ENCODE data around the gene CFAP46.
"Not testable (repeated sequence)": the region's sequence is repeated elsewhere in the genome, so short reads cannot be mapped to it uniquely, and the experiment has no call there.

Gene CFAP46

GRCh38 chr10:132911786-132912097, 30.6 kb downstream of the CFAP46 start:
- ATAC-seq: no peak
- peaks cover 6% of the 10 kb centered on the region for H3K27me3 Mint-ChIP-seq

DNA sequence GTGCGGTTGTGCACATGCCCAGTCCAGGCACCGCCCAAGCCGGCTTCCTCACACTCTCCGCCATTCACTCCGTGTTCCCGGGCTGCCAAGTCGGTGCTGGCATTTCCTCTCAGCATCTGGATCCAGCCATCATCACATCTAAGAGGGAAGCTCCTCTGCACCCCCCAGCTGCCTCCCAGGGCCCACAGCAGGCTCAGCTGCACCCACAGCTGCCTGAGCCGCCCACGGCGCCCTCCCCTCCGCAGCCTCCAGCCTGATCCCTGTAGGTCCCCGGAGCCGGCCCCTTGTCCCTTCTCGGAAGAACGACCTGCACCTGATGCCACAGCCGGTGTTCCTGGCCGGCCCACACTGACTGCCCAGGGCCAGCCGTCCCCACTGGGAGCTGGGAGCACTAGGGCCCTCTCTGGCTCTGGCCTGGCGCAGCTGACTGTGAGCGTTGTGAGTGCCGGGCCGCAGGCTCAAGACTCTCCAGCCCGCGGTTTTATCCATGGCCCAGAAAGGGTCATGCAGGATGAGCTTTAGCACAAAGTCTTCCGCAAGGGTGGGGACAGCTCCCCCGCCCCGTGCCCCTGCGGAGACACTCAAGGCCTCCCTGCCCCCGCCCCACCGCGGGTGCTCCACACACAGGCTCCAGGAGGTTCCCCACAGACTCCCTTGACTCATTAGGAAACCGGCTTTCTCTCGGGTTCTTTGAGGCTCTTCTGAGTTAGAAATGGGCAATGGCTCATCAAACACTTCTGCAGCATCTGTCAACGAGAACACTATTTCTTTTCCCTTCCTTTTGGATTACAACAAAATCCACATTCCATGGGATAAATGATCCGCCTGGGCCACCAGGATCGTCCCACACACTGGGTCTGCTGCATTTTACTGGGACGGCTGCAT, 31.2 kb downstream of the CFAP46 start:
- Mint-ChIP-seq H3K27me3 (peaks cover 10% of the 10 kb centered on the region), H3K27ac (peak overlapping the region in 1 of 2 donors; percentile 54), H3K4me1 (no peaks in the 10 kb centered on the region), H3K9me3 (no peaks in the 10 kb centered on the region), H3K4me3 (no peak overlapping the region)
- DNase-seq (no peak), ATAC-seq (peak; percentile 19)

More at GRCh38 chr10:132911786-132912097, 30.6 kb downstream of the CFAP46 start:
- no peak for DNase-seq
- Mint-ChIP-seq H3K4me3 (no peak overlapping the region), H3K27ac (no peak overlapping the region), H3K4me1 (no peaks in the 10 kb centered on the region), H3K9me3 (no peaks in the 10 kb centered on the region)

GRCh38 chr10:132910186-132910880, 32.0 kb downstream of the CFAP46 start:
- DNase-seq (no peak), ATAC-seq (no peak)
- Mint-ChIP-seq H3K9me3 (no peaks in the 10 kb centered on the region), H3K27ac (peak overlapping the region in 1 of 2 donors; percentile 42), H3K4me3 (no peak overlapping the region), H3K27me3 (peaks cover 16% of the 10 kb centered on the region), H3K4me1 (peaks cover 3% of the 10 kb centered on the region)

GRCh38 chr10:132909491-132910071, 32.8 kb downstream of the CFAP46 start:
- H3K27ac Mint-ChIP-seq: no peak overlapping the region
- no peak for DNase-seq
- H3K9me3 Mint-ChIP-seq: no peaks in the 10 kb centered on the region
- no peak overlapping the region for H3K4me3 Mint-ChIP-seq
- H3K4me1 Mint-ChIP-seq: peaks cover 10% of the 10 kb centered on the region
- ATAC-seq: no peak
- peaks cover 24% of the 10 kb centered on the region for H3K27me3 Mint-ChIP-seq

GRCh38 chr10:132908621-132909295, 33.6 kb downstream of the CFAP46 start:
- H3K4me3 Mint-ChIP-seq: no peak overlapping the region
- ATAC-seq: no peak
- H3K4me1 Mint-ChIP-seq: peaks cover 16% of the 10 kb centered on the region
- DNase-seq: no peak
- H3K9me3 Mint-ChIP-seq: no peaks in the 10 kb centered on the region
- peaks cover 24% of the 10 kb centered on the region for H3K27me3 Mint-ChIP-seq
- no peak overlapping the region for H3K27ac Mint-ChIP-seq

DNA sequence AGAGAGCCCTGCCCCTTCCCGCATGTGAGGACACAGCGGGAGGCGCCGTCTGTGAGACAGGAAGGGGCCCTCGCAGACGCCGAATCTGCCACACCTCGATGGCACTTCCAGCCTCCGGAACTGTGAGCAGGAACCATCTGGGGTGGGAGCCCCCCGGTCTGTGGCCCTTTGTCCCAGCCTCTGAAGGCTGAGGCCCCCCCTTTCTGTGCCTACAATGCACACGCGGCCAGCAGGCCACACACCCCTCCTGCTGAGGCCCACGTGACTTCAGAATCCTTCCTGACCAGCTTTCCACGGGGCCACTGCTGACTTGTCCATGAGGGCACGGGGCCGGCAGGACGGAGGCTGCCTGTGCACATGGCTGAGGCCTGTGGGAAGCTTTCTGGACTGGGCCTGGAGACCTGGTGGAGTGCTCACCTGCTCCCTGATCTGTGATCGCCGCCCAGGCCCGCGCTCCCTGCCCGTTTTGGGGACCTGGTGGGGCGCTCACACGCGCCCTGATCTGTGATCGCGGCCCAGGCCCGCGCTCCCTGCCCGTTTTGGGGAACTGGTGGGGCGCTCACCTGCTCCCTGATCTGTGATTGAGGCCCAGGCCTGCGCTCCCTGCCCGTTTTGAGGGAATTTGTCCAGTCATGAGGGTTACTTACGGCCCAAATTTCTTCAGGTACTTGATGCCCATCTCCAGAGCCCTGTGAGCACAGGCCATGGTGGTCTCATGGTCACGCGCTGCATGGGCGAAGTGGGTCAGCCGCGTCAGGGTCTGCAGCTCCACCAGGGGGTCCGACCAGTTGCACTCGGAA, 34.3 kb downstream of the CFAP46 start:
- Mint-ChIP-seq H3K4me3 (no peak overlapping the region), H3K4me1 (peaks cover 16% of the 10 kb centered on the region), H3K27ac (no peak overlapping the region), H3K27me3 (peaks cover 31% of the 10 kb centered on the region), H3K9me3 (no peaks in the 10 kb centered on the region)
- no peak for ATAC-seq
- no peak for DNase-seq

GRCh38 chr10:132906836-132907235, 35.5 kb downstream of the CFAP46 start:
- Mint-ChIP-seq H3K4me1 (peaks cover 16% of the 10 kb centered on the region), H3K4me3 (no peak overlapping the region), H3K27me3 (peaks cover 42% of the 10 kb centered on the region), H3K27ac (no peak overlapping the region), H3K9me3 (no peaks in the 10 kb centered on the region)
- ATAC-seq: no peak
- no peak for DNase-seq

DNA sequence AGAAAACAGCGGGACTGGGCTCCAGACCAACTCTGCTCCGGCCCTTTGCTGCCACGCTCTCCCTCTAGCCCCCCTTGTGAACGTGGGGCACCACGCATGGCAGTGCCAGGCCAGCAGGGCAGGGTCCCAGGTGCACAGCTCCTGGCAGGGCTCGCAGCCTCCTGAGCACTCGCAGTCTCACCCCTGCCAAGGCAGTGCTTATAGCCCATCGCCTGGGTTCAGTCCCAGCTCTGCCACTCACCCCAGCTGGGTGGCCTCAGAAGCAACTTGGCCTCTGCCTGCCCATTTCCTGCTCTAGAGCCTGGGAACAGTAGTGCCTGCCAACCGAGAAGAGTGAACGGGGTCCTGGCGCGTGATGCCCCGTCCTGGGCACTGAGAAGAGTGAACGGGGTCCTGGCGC, 36.3 kb downstream of the CFAP46 start:
- H3K27me3 Mint-ChIP-seq: peaks cover 46% of the 10 kb centered on the region
- no peak for ATAC-seq
- peaks cover 16% of the 10 kb centered on the region for H3K4me1 Mint-ChIP-seq
- no peak overlapping the region for H3K4me3 Mint-ChIP-seq
- H3K27ac Mint-ChIP-seq: no peak overlapping the region
- H3K9me3 Mint-ChIP-seq: peaks cover 3 to 5% of the 10 kb centered on the region in 2 donors
- no peak for DNase-seq

GRCh38 chr10:132905661-132906060, 36.7 kb downstream of the CFAP46 start:
- DNase-seq (no peak), ATAC-seq (no peak)
- H3K27me3 Mint-ChIP-seq: peaks cover 51% of the 10 kb centered on the region
- no peak overlapping the region for H3K27ac Mint-ChIP-seq
- peaks cover 16% of the 10 kb centered on the region for H3K4me1 Mint-ChIP-seq
- H3K4me3 Mint-ChIP-seq: no peak overlapping the region
- peaks cover 8 to 10% of the 10 kb centered on the region in 2 donors for H3K9me3 Mint-ChIP-seq

DNA sequence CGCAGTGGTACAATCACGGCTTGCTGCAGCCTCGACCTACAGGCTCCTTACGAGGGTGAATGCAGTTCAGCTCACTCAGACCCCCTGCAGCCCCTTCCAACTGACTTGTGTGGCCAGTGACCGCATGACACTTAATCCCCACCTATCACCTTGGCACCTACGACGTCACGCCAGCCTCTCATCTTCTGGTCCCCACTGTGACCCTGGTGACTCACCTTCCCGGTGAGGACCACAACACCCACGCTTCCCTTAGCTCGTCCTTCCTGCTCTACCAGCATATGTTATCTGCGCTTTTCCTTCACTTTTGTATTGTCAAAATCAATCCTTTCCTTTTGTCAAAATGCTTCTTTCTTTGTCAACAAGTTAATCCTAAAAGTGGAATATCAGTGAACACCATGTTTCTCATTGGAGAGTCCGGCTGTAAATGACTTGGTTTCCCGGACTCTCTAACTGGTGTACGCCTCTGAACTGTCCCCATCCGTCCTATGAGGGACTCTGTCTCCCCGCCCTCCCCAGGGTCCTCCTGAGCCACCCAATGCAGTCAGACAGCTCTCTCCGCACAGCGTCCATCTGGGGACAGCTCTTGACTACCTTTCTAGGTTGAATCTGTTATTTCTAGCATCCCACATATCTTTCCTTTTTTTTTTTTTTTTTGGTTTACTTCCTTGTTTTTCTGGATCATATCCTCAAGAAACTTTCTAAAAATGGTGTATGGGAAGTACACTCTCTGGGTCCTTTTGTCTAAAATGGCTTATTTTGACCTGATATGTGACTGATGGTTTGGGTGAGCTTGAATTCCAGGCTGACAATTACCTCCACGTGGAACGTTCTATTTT, 37.3 kb downstream of the CFAP46 start:
- ATAC-seq (peak; percentile 84), DNase-seq (peak in 1 of 2 donors; percentile 54)
- H3K27ac Mint-ChIP-seq: no peak overlapping the region
- peak overlapping the region; percentile 5 to 19 for H3K4me3 Mint-ChIP-seq
- peaks cover 52% of the 10 kb centered on the region for H3K27me3 Mint-ChIP-seq
- H3K4me1 Mint-ChIP-seq: peaks cover 16% of the 10 kb centered on the region
- H3K9me3 Mint-ChIP-seq: peaks cover 9 to 11% of the 10 kb centered on the region in 2 donors

DNA sequence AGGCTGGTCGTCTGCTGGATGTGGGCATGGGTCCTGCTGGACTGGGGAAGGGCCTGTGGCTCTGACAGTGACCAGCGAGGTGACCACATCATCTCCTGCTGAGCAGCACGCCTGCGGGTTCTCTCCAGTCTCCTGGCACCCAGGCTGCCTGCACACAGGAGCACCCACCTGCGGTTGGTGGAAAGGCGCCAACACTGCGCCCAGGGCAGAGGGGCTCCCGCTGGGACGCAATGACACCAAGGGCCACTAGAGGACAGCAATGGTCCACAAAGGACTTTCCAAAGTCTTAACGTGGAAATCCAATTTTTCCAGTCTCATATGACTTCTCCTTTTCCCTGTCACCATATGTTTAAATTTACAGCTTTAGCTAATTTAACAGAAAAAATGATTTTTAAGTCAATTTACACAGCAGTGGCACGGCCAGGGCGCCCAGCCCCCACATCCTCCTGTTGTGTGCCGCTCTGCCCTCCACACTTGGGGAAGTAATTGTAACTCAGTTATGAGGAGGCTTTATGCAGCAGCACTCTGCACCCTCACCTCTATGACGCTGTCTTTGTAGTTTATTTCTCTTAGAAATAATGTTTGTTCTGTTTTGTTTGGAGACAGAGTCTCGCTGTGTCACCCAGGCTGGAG, 38.1 kb downstream of the CFAP46 start:
- Mint-ChIP-seq H3K27me3 (peaks cover 52% of the 10 kb centered on the region), H3K9me3 (peaks cover 9 to 11% of the 10 kb centered on the region in 2 donors), H3K4me3 (peak overlapping the region; percentile 5 to 19), H3K4me1 (peaks cover 16% of the 10 kb centered on the region), H3K27ac (no peak overlapping the region)
- DNase-seq: peak; percentile 32 to 41
- ATAC-seq: peak; percentile 74

DNA sequence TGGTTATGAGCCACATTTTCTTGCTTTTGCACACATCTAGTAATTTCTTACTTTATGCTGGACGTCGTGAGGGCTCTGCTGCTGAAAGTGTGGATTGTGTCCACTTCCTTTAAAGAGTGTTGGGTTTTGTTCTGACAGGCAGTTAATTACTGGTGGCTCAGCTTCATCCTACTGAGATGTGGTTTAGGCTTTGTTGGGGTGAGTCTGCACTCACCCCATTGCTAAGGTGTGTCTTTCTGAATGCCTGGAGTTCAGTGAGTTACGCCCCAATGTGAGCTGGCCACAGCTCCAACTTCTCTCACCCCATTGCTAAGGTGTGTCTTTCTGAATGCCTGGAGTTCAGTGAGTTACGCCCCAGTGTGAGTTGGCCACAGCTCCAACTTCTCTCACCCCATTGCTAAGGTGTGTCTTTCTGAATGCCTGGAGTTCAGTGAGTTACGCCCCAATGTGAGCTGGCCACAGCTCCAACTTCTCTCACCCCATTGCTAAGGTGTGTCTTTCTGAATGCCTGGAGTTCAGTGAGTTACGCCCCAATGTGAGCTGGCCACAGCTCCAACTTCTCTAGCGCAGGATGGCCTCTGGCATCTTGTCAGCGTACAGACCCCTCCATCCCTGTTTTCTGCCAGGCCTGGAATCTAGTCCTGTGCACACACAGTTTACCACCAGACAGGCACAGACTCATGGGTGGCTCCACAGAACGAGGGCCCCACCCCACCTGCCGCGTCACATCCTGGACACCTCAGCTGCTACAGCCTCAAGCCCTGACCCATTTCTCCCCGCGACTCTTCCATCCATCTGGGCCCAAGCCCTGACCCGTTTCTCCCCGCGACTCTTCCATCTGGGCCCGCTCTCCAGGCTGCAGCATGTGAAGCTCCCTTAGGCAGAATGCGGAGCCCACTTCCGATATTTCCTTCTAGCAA, 39.5 kb downstream of the CFAP46 start:
- not testable (repeated sequence) for H3K27ac Mint-ChIP-seq, ATAC-seq, H3K4me3 Mint-ChIP-seq, DNase-seq
- peaks cover 52% of the 10 kb centered on the region for H3K27me3 Mint-ChIP-seq
- H3K4me1 Mint-ChIP-seq: peaks cover 16% of the 10 kb centered on the region
- peaks cover 9 to 11% of the 10 kb centered on the region in 2 donors for H3K9me3 Mint-ChIP-seq

DNA sequence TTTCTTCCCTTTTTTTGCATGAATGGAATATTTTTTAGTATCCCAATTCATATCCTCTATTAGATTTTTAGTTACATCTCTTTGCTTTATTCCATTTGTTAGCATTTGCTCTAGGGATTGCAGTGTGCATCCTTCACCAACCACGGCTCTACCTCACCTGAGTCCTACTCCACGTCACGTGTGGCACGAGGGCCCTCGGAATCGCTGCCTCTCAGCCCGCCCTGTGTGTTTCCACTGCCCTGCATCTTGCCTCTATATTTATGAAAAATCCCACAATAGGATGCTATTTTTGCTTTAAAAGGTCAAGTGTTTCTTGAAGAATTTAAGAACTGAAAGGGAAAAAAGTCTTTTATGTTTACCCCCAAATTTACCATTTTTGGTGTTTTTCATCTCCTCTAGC, 41.0 kb downstream of the CFAP46 start:
- Mint-ChIP-seq H3K4me3 (no peak overlapping the region), H3K9me3 (peaks cover 9 to 11% of the 10 kb centered on the region in 2 donors), H3K27me3 (peaks cover 44% of the 10 kb centered on the region), H3K27ac (no peak overlapping the region), H3K4me1 (peaks cover 16% of the 10 kb centered on the region)
- ATAC-seq: no peak
- no peak for DNase-seq

Data from stimulated activated naive CD8-positive, alpha-beta T cell treated with anti-CD3 and anti-CD28 coated beads, Interleukin-15, amount 100 ng/mL, for 72 hours (primary cell).